NCI-H2227 treated with DMSO at 0.1 percent for 48 hours (cell line): ENCODE data around the gene OLFM3.

Experiments used
- DNase-seq: peaks from one replicate; lab custom pipeline; 2025; lab: John Stamatoyannopoulos, UW

The OLFM3 gene

GRCh38 chr1:101847626-101848025, 149.1 kb downstream of the OLFM3 start:
- DNase-seq, result no peak

- DNase-seq, result no peak
Measured at GRCh38 chr1:101846820-101847219, 149.9 kb downstream of the OLFM3 start.

GRCh38 chr1:101843160-101843559, 153.6 kb downstream of the OLFM3 start:
- DNase-seq, result no peak

- no peak for DNase-seq
Measured at GRCh38 chr1:101841824-101842223, 154.9 kb downstream of the OLFM3 start.

GRCh38 chr1:101835988-101836387, 160.7 kb downstream of the OLFM3 start:
- no peak for DNase-seq

GRCh38 chr1:101833312-101833711, 163.4 kb downstream of the OLFM3 start:
- DNase-seq, result no peak

- DNase-seq, result no peak
Measured at GRCh38 chr1:101826416-101826815, 170.3 kb downstream of the OLFM3 start.

GRCh38 chr1:101820071-101820470, 176.7 kb downstream of the OLFM3 start:
- no peak for DNase-seq

GRCh38 chr1:101816262-101816661, 180.5 kb downstream of the OLFM3 start:
- DNase-seq, result no peak

GRCh38 chr1:101798417-101798816, 198.3 kb downstream of the OLFM3 start:
- DNase-seq, result no peak

- DNase-seq, result no peak
Measured at GRCh38 chr1:101797722-101798121, 199.0 kb downstream of the OLFM3 start.

- no peak for DNase-seq
Measured at GRCh38 chr1:101781201-101781831, 215.4 kb downstream of the OLFM3 start.

- no peak for DNase-seq
Measured at GRCh38 chr1:101769520-101769919, 227.2 kb downstream of the OLFM3 start.

GRCh38 chr1:101757985-101758384, 238.7 kb downstream of the OLFM3 start:
- DNase-seq, result no peak

- no peak for DNase-seq
Measured at GRCh38 chr1:101756411-101756810, 240.3 kb downstream of the OLFM3 start.
